A549 treated with AZD9567 at 1 μM for 4 hours (cell line): Measurements from ENCODE around the gene FIP1L1. TPM values are rescaled to one million over a fixed set of nuclear protein-coding genes. Genes with fewer than 3 reads are reported as not detected.

Experiments used
- total RNA-seq: library from RNA; stranded (reverse); fragments of 200-300 nt; extraction: Qiagen RNA extraction; gene quantifications from 5 replicates; pipeline ENCODE4 v1.2.3, GENCODE V29; 2022; ENCODE audit not compliant: insufficient read depth

The FIP1L1 gene, protein sequence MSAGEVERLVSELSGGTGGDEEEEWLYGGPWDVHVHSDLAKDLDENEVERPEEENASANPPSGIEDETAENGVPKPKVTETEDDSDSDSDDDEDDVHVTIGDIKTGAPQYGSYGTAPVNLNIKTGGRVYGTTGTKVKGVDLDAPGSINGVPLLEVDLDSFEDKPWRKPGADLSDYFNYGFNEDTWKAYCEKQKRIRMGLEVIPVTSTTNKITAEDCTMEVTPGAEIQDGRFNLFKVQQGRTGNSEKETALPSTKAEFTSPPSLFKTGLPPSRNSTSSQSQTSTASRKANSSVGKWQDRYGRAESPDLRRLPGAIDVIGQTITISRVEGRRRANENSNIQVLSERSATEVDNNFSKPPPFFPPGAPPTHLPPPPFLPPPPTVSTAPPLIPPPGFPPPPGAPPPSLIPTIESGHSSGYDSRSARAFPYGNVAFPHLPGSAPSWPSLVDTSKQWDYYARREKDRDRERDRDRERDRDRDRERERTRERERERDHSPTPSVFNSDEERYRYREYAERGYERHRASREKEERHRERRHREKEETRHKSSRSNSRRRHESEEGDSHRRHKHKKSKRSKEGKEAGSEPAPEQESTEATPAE
- total RNA-seq, result 26.5 to 41.6 TPM (median 30.6 TPM) in 5 replicates

DNA sequence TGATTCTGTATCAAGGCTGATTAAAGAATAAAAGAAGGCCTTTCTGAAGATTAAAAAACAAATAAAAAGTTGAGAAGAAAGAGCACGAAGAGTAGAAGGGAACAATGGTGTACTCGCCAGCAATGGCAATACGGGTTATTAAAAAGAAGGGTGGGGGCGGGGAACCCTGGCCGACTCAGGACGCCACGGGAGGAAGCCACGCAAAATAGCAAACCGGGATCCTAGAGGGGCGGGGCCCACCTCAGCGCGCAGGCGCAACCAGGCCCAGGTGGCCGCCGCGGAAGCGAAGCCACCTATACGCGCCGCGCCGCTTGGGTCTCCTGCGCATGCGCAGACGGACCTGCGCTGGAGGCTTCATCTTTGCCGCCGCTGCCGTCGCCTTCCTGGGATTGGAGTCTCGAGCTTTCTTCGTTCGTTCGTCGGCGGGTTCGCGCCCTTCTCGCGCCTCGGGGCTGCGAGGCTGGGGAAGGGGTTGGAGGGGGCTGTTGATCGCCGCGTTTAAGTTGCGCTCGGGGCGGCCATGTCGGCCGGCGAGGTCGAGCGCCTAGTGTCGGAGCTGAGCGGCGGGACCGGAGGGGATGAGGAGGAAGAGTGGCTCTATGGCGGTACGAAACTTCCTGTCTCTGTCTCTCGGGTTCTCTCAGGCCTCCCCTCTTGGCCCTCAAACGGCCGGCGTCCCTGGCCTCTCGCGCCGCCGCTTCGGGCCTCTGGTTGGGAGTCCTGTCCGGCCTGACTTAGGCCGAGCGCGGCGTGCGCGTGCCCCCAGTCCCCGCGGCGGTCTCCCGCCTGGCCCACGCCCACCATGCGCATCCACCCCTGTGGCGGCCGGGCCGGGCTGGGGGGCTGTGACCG is at the start of gene FIP1L1:
Gene FIP1L1, plus strand, starts transcription at position 323 of the 852 bp plus-strand sequence. Its CDS starts 198 bp downstream, at position 521.

DNA sequence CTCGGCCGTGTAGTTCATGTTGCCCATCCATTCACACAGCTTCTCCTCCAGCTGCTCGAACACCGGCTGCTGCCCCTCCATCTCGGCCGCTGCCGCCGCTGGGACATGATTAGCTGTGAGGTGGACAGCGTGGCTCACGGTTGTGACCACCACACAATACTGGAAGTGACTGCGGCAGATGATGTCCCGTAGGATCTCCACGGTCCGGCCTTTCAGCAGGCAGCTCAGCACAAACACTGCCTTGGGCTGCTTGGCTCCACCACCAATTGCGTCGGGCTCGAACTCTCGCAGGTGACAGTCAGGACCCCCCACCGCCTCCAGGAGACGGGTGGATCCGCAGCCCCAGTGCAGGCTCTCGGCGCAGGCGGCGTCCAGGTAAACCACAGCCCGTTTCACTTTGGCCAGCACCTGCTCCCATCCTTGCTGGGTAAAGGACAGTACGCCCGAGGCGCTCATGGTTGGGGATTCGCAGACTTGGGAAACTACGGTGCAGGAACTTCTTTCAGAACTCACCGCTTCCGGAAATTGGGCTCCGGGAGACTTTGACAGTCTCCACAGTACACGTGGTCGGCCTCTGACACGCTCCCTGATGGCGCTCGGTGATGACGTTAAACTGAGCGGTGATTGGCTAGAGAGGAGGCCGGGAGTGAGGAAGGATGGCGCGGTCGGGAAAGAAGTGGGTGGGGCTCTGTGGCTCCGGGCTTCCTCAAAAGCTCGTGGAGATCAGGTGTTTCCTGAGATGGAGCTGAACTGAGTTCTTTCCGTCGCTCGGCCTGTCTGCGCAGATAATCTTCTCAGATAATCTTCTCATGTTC is 11.7 kb upstream of the FIP1L1 start, which contains the start of gene SCFD2:
Gene SCFD2, minus strand, starts transcription at position 576 of the 815 bp plus-strand sequence.

Other genes starting within 250 kb of the FIP1L1 start
- gene SCFD2, start 11.6 kb upstream of the FIP1L1 start, total RNA-seq, result 6.0 to 7.3 TPM (median 7.0 TPM) in 5 replicates
- gene LNX1, start 213.8 kb downstream of the FIP1L1 start, total RNA-seq, result 0.03 to 0.10 TPM (median 0.04 TPM) in 4 of 5 replicates, not detected in the other